Adrenal gland (tissue), 12 donors: Measurements from ENCODE around the gene HECTD3. TPM values are rescaled to one million over a fixed set of nuclear protein-coding genes. Genes with fewer than 3 reads are reported as not detected.

Experiments
- DNase-seq, 7 donors: peaks; one replicate each; pipeline ENCODE4 v3.0.0-alpha.2; 2019 to 2020
- H3K27ac ChIP-seq, 5 donors: fragments of 200-600 bp; sonication (generic) in 4 of 5; 1 replicate in 3 of 5; 2 replicates in 2 of 5; pipeline versions ENCODE4 v1.5.1 to v1.8.0; 2016 to 2020; ENCODE audit warnings: mild to moderate bottlenecking in 1 of 5
- H3K27me3 ChIP-seq: fragments of 200-600 bp; 2 replicates; pipeline ENCODE4 v1.8.0; 2021
- H3K36me3 ChIP-seq, 2 donors: fragments of 200-600 bp; replicated peaks in 1 of 2; 1 replicate in 1 of 2; 2 replicates in 1 of 2; pipeline versions ENCODE4 v1.5.1 to v1.8.0; 2018 to 2022
- H3K4me1 ChIP-seq, 2 donors: fragments of 200-600 bp; replicated peaks in 1 of 2; 1 replicate in 1 of 2; 2 replicates in 1 of 2; pipeline versions ENCODE4 v1.5.1 to v1.8.0; 2018 to 2021
- H3K4me3 ChIP-seq, 4 donors: fragments of 200-600 bp; sonication (generic) in 3 of 4; one replicate each; pipeline ENCODE4 v1.5.1; 2016 to 2018
- H3K9me3 ChIP-seq, 3 donors: fragments of 200-600 bp; sonication (generic) in 1 of 3; replicated peaks in 1 of 3; 1 replicate in 2 of 3; 2 replicates in 1 of 3; pipeline versions ENCODE4 v1.5.1 to v1.8.0; 2016 to 2021
- POLR2A ChIP-seq, 2 donors: fragments of 450-650 bp; IDR thresholded peaks; one replicate each; pipeline ENCODE4 v1.6.1; 2017; ENCODE audit warnings: antibody characterized with exemption in 2 of 2, mild to moderate bottlenecking in 2 of 2, moderate library complexity in 1 of 2
- WGBS, 4 donors: extraction: QIAGEN DNeasy Blood & Tissue Kit in 2 of 4; methylation state at CpG; one replicate each; pipeline versions ENCODE4 v1.1.5 to v1.1.7; 2013 to 2017; 5-methylcytosine and 5-hydroxymethylcytosine counted together
- intact Hi-C, 2 donors: fragments of 100-400 bp; cut with DNase I; formaldehyde crosslinking; loops; one replicate each; pipeline versions ENCODE4 v1.14.1 to v1.15.0; 2022 to 2023
- polyA plus RNA-seq, 3 donors: library from polyadenylated mRNA; stranded (reverse); fragments of 200-250 nt in 2 of 3; fragments of 350-450 nt in 1 of 3; fragmentation: Illumina TruSeq in 1 of 3; extraction: RNeasy Lipid Tissue Mini Kit (QIAGEN cat#74804) in 1 of 3; gene quantifications; one replicate each; pipeline ENCODE4 v1.2.3, GENCODE V29; 2013 to 2014
- total RNA-seq, 9 donors: library from RNA; depleted of rRNA in 4 of 9; stranded (reverse); fragments of >200 nt in 4 of 9; fragments of 120-200 nt in 1 of 9; fragmentation: NEBNext Ultra II Directional in 1 of 9; extraction: Animal tissue kit (Norgen Biotek cat#: 25700) in 1 of 9; gene quantifications; one replicate each; pipeline versions ENCODE4 v1.1.0 to v1.2.4, GENCODE V29; 2013 to 2023
- TF ChIP-seq, protein P1 (sequence below), 6 experiments: fragments of 450-650 bp in 4 of 6; fragments of 200-600 bp in 2 of 6; sonication (generic) in 1 of 6; IDR thresholded peaks; 1 replicate in 5 of 6; 2 replicates in 1 of 6; pipeline versions ENCODE4 v1.5.1 to v1.8.0; 2016 to 2021; ENCODE audit warnings: antibody characterized with exemption in 6 of 6, mild to moderate bottlenecking in 2 of 6, moderate library complexity in 1 of 6
- donor health status: healthy with polysubstance abuse.
- donor health status: Bipolar disorder and iron deficiency.
- donor health status: DM: yes; HTN: yes; CAD: no.
- donor health status: DM: no; HTN: no; CAD: no.
- donor health status: DM: no; HTN: no; CAD: no.
- donor health status: DM: yes; HTN: yes; CAD: no.

The HECTD3 gene
- total and polyA plus RNA-seq, 12 donors: 17.2 to 73.7 (median 50.8) TPM

DNA sequence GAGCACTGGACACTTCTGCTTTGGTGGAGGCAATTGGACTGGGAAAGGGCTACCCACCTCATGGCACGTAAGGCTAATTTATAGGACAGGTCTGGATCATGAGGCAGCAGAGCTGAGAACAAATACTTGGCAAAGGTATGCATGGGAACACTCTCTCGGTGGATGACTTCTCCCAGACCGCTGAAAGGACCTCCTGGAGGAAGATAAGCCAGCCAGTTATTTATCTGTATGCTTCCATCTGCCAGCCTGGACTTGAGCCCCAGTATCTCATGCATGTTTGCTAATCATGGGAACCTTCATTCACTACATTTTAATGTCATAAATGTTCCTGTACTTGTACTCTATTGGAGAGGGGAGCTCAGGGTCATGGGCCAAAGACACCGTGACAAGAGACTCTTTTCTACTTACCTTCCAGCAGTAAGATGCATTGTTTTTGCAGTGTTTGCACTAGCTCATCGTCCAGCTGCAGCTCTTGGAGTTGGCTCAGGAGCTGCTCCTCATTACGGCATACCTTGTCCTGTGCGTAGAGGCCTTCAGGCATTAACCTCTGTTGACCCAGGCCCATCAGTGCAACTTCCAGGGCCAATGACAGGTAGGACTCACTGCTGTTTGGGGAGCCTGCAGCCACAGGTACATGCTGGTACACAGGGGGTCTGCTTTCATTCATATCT, 24.6 kb upstream of the HECTD3 start:
- Histone ChIP-seq H3K4me3 (no peak overlapping the region), H3K36me3 (peaks cover 0 to 15% of the 10 kb centered on the region in 2 donors), H3K27me3 (no peaks in the 10 kb centered on the region), H3K4me1 (peaks cover 24 to 27% of the 10 kb centered on the region in 2 donors), H3K9me3 (no peaks in the 10 kb centered on the region), H3K27ac (no peak overlapping the region)
- DNase-seq: no peak
- intact Hi-C loops: no loop called here
- 74 to 83% (median 80%) methylated on average over 7 of the region's 7 CpGs for WGBS, 4 donors
- TF ChIP-seq POLR2A (IDR thresholded peaks at IDR 0.05): no peak
- TF ChIP-seq, protein P1, sequence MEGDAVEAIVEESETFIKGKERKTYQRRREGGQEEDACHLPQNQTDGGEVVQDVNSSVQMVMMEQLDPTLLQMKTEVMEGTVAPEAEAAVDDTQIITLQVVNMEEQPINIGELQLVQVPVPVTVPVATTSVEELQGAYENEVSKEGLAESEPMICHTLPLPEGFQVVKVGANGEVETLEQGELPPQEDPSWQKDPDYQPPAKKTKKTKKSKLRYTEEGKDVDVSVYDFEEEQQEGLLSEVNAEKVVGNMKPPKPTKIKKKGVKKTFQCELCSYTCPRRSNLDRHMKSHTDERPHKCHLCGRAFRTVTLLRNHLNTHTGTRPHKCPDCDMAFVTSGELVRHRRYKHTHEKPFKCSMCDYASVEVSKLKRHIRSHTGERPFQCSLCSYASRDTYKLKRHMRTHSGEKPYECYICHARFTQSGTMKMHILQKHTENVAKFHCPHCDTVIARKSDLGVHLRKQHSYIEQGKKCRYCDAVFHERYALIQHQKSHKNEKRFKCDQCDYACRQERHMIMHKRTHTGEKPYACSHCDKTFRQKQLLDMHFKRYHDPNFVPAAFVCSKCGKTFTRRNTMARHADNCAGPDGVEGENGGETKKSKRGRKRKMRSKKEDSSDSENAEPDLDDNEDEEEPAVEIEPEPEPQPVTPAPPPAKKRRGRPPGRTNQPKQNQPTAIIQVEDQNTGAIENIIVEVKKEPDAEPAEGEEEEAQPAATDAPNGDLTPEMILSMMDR (IDR thresholded peaks at IDR 0.05): no peak

DNA sequence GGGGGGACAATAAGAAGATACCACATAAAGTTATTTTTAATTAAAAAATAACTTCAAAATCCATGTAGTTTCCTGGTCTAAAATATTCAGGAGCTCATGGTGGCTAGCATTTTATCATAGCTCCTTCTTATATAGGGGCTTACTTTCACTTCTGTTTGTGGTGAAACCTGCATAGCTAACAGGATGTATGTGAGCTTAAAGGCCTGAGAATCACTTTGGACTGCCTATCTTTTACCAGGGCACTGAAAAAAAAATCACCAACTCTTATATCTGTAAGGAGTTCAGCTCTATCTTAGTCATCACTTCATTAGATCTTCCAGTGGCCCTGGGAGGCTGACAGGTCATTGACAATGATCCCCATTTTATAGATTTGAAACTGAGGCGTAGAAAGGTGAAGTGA, 22.2 kb upstream of the HECTD3 start:
- H3K27me3 ChIP-seq: no peaks in the 10 kb centered on the region
- no peak for DNase-seq
- WGBS, 4 donors: 83 to 100% (median 92%) methylated on average over 1 of the region's 1 CpG
- peaks cover 0 to 15% of the 10 kb centered on the region in 2 donors for H3K36me3 ChIP-seq
- TF ChIP-seq, protein P1 (IDR thresholded peaks at IDR 0.05): no peak
- TF ChIP-seq POLR2A (IDR thresholded peaks at IDR 0.05): no peak
- intact Hi-C loops: no loop called here
- no peaks in the 10 kb centered on the region for H3K9me3 ChIP-seq
- H3K27ac ChIP-seq: no peak overlapping the region
- peaks cover 16 to 21% of the 10 kb centered on the region in 2 donors for H3K4me1 ChIP-seq
- H3K4me3 ChIP-seq: no peak overlapping the region

DNA sequence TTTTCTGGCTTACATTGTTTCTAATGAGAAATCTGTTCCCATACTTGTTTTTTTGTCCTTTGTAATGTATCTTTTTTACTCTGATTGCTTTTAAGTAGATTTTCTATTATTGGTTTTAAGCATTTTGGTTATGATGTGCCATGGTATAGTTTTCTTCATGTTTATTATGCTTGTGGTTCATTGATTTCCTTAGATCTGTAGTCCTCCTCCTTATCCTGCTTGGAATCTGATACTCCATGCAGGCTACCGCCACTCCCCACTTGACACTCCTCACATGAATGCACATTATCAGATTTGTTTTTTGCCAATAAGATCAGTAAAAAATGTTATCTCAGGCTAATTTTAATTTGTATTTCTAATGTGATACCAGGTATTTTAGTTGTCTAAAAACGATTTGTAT, 21.7 kb upstream of the HECTD3 start:
- no peaks in the 10 kb centered on the region for H3K27me3 ChIP-seq
- peaks cover 11 to 17% of the 10 kb centered on the region in 2 donors for H3K4me1 ChIP-seq
- no peak overlapping the region for H3K4me3 ChIP-seq
- DNase-seq: no peak
- no peaks in the 10 kb centered on the region for H3K9me3 ChIP-seq
- TF ChIP-seq, protein P1 (IDR thresholded peaks at IDR 0.05): no peak
- TF ChIP-seq POLR2A (IDR thresholded peaks at IDR 0.05): no peak
- no peak overlapping the region for H3K27ac ChIP-seq
- H3K36me3 ChIP-seq: peaks cover 0 to 15% of the 10 kb centered on the region in 2 donors
- intact Hi-C loops: no loop called here
- WGBS, 4 donors: 76 to 91% (median 85%) methylated on average over 2 of the region's 2 CpGs

DNA sequence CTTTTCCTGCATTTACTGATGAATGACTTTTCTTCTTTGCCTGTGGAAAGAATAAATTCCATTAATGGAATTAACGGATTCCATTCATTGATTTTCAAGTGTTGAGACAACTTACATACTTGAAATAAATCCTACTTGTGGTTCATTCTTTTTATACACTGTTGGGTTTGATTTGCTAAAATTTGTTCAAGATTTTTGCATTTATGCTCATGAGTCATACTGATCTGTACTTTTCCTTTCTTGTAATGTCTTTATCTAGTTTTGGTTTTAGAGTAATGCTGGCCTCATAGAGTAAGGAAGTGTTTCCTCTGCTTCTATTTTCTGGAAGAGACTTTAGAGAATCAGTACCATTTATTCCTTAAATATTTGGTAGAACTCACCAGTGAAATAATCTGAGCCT, 15.3 kb upstream of the HECTD3 start:
- TF ChIP-seq POLR2A (IDR thresholded peaks at IDR 0.05): no peak
- TF ChIP-seq, protein P1 (IDR thresholded peaks at IDR 0.05): no peak
- Histone ChIP-seq H3K4me1 (peaks cover 0 to 8% of the 10 kb centered on the region in 2 donors), H3K9me3 (no peaks in the 10 kb centered on the region), H3K27me3 (no peaks in the 10 kb centered on the region), H3K36me3 (no peaks in the 10 kb centered on the region), H3K4me3 (no peak overlapping the region), H3K27ac (peak overlapping the region in 1 of 5 donors; percentile 48)
- no peak for DNase-seq
- whole genome bisulfite sequencing, 4 donors: 89 to 100% (median 93%) methylated on average over 1 of the region's 1 CpG
- intact Hi-C loops: no loop called here
